Measurements from ENCODE around the gene CD320.

DNA sequence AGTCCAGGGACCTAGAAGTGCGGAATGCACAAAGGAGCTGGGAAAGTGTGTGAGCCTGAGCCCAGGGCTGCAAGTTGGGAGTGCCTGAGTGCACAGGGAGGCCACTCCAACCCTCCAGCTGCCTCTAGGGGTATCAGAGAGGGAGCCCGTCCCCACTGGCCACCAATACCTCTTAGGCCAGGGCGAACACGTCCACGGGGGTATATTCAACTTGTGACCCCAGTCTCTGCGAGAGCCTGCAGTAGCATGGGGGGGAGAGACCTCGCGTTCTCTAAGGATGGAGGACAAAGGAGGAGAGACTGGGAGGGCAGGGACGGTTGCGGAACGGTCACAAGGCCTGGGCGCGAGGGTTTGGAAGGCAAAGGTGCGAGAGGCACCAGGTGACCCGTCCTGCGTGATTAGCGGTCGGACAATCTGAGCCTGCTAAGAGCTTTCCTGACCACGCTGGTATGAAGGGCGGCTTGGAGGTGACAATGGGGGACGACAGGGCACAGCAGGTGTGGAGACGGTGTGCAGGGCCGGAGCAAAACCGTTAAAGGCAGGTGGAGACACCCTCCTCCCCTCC is 676 bp downstream of the CD320 start:
- TF ChIP-seq NFIC (IDR thresholded peaks at IDR 0.05; ENCODE audit: low read depth, low read length) (no peak; the same call in 1 of the 2 replicates), POLR2A (IDR thresholded peaks at IDR 0.05; ENCODE audit: low read depth, low read length) (no peak), JUND (IDR thresholded peaks at IDR 0.05; ENCODE audit: low read depth, low read length) (no peak), POU2F2 (IDR thresholded peaks at IDR 0.05; ENCODE audit: borderline replicate concordance, low read depth, low read length) (no peak), EZH2 (IDR thresholded peaks at IDR 0.05; ENCODE audit: borderline replicate concordance, control insufficient read depth, low read depth, low read length) (no peak), RUNX3 (IDR thresholded peaks at IDR 0.05; ENCODE audit: low read length) (no peak)
- TF ChIP-seq, protein P1, sequence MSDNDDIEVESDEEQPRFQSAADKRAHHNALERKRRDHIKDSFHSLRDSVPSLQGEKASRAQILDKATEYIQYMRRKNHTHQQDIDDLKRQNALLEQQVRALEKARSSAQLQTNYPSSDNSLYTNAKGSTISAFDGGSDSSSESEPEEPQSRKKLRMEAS (IDR thresholded peaks at IDR 0.05; ENCODE audit: low read depth, low read length), result no peak
- TF ChIP-seq, protein P2, sequence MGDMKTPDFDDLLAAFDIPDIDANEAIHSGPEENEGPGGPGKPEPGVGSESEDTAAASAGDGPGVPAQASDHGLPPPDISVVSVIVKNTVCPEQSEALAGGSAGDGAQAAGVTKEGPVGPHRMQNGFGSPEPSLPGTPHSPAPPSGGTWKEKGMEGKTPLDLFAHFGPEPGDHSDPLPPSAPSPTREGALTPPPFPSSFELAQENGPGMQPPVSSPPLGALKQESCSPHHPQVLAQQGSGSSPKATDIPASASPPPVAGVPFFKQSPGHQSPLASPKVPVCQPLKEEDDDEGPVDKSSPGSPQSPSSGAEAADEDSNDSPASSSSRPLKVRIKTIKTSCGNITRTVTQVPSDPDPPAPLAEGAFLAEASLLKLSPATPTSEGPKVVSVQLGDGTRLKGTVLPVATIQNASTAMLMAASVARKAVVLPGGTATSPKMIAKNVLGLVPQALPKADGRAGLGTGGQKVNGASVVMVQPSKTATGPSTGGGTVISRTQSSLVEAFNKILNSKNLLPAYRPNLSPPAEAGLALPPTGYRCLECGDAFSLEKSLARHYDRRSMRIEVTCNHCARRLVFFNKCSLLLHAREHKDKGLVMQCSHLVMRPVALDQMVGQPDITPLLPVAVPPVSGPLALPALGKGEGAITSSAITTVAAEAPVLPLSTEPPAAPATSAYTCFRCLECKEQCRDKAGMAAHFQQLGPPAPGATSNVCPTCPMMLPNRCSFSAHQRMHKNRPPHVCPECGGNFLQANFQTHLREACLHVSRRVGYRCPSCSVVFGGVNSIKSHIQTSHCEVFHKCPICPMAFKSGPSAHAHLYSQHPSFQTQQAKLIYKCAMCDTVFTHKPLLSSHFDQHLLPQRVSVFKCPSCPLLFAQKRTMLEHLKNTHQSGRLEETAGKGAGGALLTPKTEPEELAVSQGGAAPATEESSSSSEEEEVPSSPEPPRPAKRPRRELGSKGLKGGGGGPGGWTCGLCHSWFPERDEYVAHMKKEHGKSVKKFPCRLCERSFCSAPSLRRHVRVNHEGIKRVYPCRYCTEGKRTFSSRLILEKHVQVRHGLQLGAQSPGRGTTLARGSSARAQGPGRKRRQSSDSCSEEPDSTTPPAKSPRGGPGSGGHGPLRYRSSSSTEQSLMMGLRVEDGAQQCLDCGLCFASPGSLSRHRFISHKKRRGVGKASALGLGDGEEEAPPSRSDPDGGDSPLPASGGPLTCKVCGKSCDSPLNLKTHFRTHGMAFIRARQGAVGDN (IDR thresholded peaks at IDR 0.05), result no peak
- TF ChIP-seq, protein P3, sequence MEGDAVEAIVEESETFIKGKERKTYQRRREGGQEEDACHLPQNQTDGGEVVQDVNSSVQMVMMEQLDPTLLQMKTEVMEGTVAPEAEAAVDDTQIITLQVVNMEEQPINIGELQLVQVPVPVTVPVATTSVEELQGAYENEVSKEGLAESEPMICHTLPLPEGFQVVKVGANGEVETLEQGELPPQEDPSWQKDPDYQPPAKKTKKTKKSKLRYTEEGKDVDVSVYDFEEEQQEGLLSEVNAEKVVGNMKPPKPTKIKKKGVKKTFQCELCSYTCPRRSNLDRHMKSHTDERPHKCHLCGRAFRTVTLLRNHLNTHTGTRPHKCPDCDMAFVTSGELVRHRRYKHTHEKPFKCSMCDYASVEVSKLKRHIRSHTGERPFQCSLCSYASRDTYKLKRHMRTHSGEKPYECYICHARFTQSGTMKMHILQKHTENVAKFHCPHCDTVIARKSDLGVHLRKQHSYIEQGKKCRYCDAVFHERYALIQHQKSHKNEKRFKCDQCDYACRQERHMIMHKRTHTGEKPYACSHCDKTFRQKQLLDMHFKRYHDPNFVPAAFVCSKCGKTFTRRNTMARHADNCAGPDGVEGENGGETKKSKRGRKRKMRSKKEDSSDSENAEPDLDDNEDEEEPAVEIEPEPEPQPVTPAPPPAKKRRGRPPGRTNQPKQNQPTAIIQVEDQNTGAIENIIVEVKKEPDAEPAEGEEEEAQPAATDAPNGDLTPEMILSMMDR (IDR thresholded peaks at IDR 0.05 in 2 of 3, conservative IDR thresholded peaks at IDR 0.05 in 1 of 3; ENCODE audit: control insufficient read depth in 2 of 3, extremely low read depth in 1 of 3, insufficient read depth in 1 of 3, low read depth in 3 of 3, low read length in 3 of 3), result no peak
- TF ChIP-seq, protein P4, sequence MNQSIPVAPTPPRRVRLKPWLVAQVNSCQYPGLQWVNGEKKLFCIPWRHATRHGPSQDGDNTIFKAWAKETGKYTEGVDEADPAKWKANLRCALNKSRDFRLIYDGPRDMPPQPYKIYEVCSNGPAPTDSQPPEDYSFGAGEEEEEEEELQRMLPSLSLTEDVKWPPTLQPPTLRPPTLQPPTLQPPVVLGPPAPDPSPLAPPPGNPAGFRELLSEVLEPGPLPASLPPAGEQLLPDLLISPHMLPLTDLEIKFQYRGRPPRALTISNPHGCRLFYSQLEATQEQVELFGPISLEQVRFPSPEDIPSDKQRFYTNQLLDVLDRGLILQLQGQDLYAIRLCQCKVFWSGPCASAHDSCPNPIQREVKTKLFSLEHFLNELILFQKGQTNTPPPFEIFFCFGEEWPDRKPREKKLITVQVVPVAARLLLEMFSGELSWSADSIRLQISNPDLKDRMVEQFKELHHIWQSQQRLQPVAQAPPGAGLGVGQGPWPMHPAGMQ (IDR thresholded peaks at IDR 0.05; ENCODE audit: borderline replicate concordance), result no peak
